Measurements from ENCODE around the gene MAP3K4.

The MAP3K4 gene

GRCh38 chr6:161038229-161039031 is 46.9 kb downstream of the MAP3K4 start:
- DNase-seq, result no peak

- DNase-seq, result no peak
Measured at GRCh38 chr6:161041274-161041673, 49.7 kb downstream of the MAP3K4 start.

- no peak for DNase-seq
Measured at GRCh38 chr6:161044335-161044734, 52.8 kb downstream of the MAP3K4 start.

GRCh38 chr6:161048641-161049040 is 57.1 kb downstream of the MAP3K4 start:
- no peak for DNase-seq

- no peak for DNase-seq
Measured at GRCh38 chr6:161050134-161050765, 58.7 kb downstream of the MAP3K4 start.

- DNase-seq, result no peak
Measured at GRCh38 chr6:161053103-161053502, 61.5 kb downstream of the MAP3K4 start.

- DNase-seq, result no peak
Measured at GRCh38 chr6:161054876-161055275, 63.3 kb downstream of the MAP3K4 start.

GRCh38 chr6:161056451-161056850 is 64.9 kb downstream of the MAP3K4 start:
- no peak for DNase-seq

- DNase-seq, result no peak
Measured at GRCh38 chr6:161057103-161058091, 65.8 kb downstream of the MAP3K4 start.

- DNase-seq, result no peak
Measured at GRCh38 chr6:161058741-161059140, 67.2 kb downstream of the MAP3K4 start.

- no peak for DNase-seq
Measured at GRCh38 chr6:161061576-161061975, 70.0 kb downstream of the MAP3K4 start.

GRCh38 chr6:161064915-161065314 is 73.3 kb downstream of the MAP3K4 start:
- DNase-seq, result no peak

- DNase-seq, result no peak
Measured at GRCh38 chr6:161066511-161066910, 74.9 kb downstream of the MAP3K4 start.

GRCh38 chr6:161067749-161068148 is 76.2 kb downstream of the MAP3K4 start:
- no peak for DNase-seq

- no peak for DNase-seq
Measured at GRCh38 chr6:161068321-161068741, 76.8 kb downstream of the MAP3K4 start.

GRCh38 chr6:161073930-161074329 is 82.4 kb downstream of the MAP3K4 start:
- no peak for DNase-seq

- DNase-seq, result no peak
Measured at GRCh38 chr6:161074496-161075121, 83.0 kb downstream of the MAP3K4 start.

- no peak for DNase-seq
Measured at GRCh38 chr6:161076181-161076677, 84.7 kb downstream of the MAP3K4 start.

GRCh38 chr6:161079566-161080262 is 88.1 kb downstream of the MAP3K4 start:
- no peak for DNase-seq

GRCh38 chr6:161080263-161080970 is 88.8 kb downstream of the MAP3K4 start:
- no peak for DNase-seq

- no peak for DNase-seq
Measured at GRCh38 chr6:161082215-161082614, 90.6 kb downstream of the MAP3K4 start.

Measured in inflammatory macrophage treated with lipopolysaccharide for 1 hour (primary cell).